DND-41 (cell line): ENCODE results near the gene ZDHHC11.
"Not testable (repeated sequence)": the region's sequence is repeated elsewhere in the genome, so short reads cannot be mapped to it uniquely, and the experiment has no call there.

Experiments
- EZH2 ChIP-seq: IDR thresholded peaks from 3 replicates; pipeline ENCODE4 v1.6.1; 2012; ENCODE audit warnings: borderline replicate concordance, low read depth, mild to moderate bottlenecking, moderate library complexity, low read length, inconsistent platforms; ENCODE audit not compliant: severe bottlenecking
- TF ChIP-seq, protein P1 (sequence below): IDR thresholded peaks from 2 replicates; pipeline ENCODE4 v1.5.1; 2012; ENCODE audit warnings: borderline replicate concordance, low read length, moderate library complexity, mild to moderate bottlenecking; ENCODE audit not compliant: poor library complexity, severe bottlenecking; ENCODE audit errors: extremely low read depth

DNA sequence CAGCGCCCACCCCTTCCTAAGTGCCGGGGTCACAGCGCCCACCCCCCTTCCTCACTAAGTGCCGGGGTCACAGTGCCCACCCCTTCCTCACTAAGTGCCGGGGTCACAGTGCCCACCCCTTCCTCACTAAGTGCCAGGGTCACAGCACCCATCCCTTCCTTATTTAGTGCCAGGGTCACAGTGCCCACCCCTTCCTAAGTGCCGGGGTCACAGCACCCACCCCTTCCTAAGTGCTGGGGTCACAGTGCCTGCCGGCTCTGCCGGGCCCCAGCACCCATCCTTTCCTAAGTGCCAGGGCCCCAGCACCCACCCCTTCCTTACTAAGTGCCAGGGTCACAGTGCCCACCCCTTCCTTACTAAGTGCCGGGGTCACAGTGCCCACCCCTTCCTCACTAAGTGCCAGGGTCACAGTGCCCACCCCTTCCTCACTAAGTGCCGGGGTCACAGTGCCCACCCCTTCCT, 9.8 kb downstream of the ZDHHC11 start:
- TF ChIP-seq, protein P1, sequence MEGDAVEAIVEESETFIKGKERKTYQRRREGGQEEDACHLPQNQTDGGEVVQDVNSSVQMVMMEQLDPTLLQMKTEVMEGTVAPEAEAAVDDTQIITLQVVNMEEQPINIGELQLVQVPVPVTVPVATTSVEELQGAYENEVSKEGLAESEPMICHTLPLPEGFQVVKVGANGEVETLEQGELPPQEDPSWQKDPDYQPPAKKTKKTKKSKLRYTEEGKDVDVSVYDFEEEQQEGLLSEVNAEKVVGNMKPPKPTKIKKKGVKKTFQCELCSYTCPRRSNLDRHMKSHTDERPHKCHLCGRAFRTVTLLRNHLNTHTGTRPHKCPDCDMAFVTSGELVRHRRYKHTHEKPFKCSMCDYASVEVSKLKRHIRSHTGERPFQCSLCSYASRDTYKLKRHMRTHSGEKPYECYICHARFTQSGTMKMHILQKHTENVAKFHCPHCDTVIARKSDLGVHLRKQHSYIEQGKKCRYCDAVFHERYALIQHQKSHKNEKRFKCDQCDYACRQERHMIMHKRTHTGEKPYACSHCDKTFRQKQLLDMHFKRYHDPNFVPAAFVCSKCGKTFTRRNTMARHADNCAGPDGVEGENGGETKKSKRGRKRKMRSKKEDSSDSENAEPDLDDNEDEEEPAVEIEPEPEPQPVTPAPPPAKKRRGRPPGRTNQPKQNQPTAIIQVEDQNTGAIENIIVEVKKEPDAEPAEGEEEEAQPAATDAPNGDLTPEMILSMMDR: not testable (repeated sequence)
- not testable (repeated sequence) for TF ChIP-seq EZH2
